Endothelial cell (in vitro differentiated cells): Measurements from ENCODE around the gene ROBO2. TPM values are rescaled to one million over a fixed set of nuclear protein-coding genes. Genes with fewer than 3 reads are reported as not detected.

ENCODE experiments used
- DNase-seq: peaks from one replicate; pipeline ENCODE4 v3.0.0; 2021; ENCODE audit warnings: low spot score
- H3K27ac Mint-ChIP-seq: one replicate; pipeline ENCODE4 v1.8.0; 2021; ENCODE audit warnings: mixed read lengths, inconsistent platforms; ENCODE audit not compliant: unreplicated experiment
- H3K27me3 Mint-ChIP-seq: one replicate; pipeline ENCODE4 v1.8.0; 2021; ENCODE audit warnings: mild to moderate bottlenecking, moderate library complexity, mixed read lengths, inconsistent platforms; ENCODE audit not compliant: unreplicated experiment
- H3K36me3 Mint-ChIP-seq: one replicate; pipeline ENCODE4 v1.8.0; 2021; ENCODE audit warnings: mild to moderate bottlenecking, low read depth, mixed read lengths, inconsistent platforms; ENCODE audit not compliant: unreplicated experiment
- H3K4me1 Mint-ChIP-seq: one replicate; pipeline ENCODE4 v1.8.0; 2021; ENCODE audit warnings: mild to moderate bottlenecking, mixed read lengths, inconsistent platforms; ENCODE audit not compliant: unreplicated experiment
- H3K4me3 Mint-ChIP-seq: one replicate; pipeline ENCODE4 v1.8.0; 2021; ENCODE audit warnings: mild to moderate bottlenecking, mixed read lengths, inconsistent platforms; ENCODE audit not compliant: unreplicated experiment
- H3K9me3 Mint-ChIP-seq: one replicate; pipeline ENCODE4 v1.8.0; 2021; ENCODE audit warnings: mixed read lengths, inconsistent platforms; ENCODE audit not compliant: unreplicated experiment
- CTCF ChIP-seq: fragments of 200-600 bp; sonication (generic); IDR thresholded peaks from one replicate; pipeline ENCODE4 v1.5.0; 2021; ENCODE audit warnings: antibody characterized with exemption; ENCODE audit not compliant: unreplicated experiment
- total RNA-seq: library from RNA; stranded (reverse); fragmentation: NEBNext Ultra II Directional; extraction: Animal tissue kit (Norgen Biotek cat#: 25700); gene quantifications from one replicate; pipeline ENCODE4 v1.2.1, GENCODE V29; 2021; ENCODE audit not compliant: unreplicated experiment

Gene ROBO2
- total RNA-seq, 1 donor from 2014 or later = 2.5 TPM

- Mint-ChIP-seq H3K36me3 (no peaks in the 10 kb centered on the region), H3K4me1 (peaks cover 4% of the 10 kb centered on the region), H3K27ac (no peak overlapping the region), H3K27me3 (no peaks in the 10 kb centered on the region), H3K4me3 (no peak overlapping the region), H3K9me3 (no peaks in the 10 kb centered on the region)
- DNase-seq = no peak
- TF ChIP-seq CTCF = no peak
Measured at GRCh38 chr3:77577264-77577663, 537.4 kb downstream of the ROBO2 start.

GRCh38 chr3:77586216-77586615 is 546.3 kb downstream of the ROBO2 start:
- TF ChIP-seq CTCF = no peak
- H3K4me1 Mint-ChIP-seq = no peaks in the 10 kb centered on the region
- no peaks in the 10 kb centered on the region for H3K27me3 Mint-ChIP-seq
- no peak overlapping the region for H3K27ac Mint-ChIP-seq
- H3K36me3 Mint-ChIP-seq = no peaks in the 10 kb centered on the region
- no peak for DNase-seq
- H3K4me3 Mint-ChIP-seq = no peak overlapping the region
- H3K9me3 Mint-ChIP-seq = no peaks in the 10 kb centered on the region

- H3K4me3 Mint-ChIP-seq = no peak overlapping the region
- DNase-seq = no peak
- no peaks in the 10 kb centered on the region for H3K36me3 Mint-ChIP-seq
- no peaks in the 10 kb centered on the region for H3K9me3 Mint-ChIP-seq
- no peaks in the 10 kb centered on the region for H3K27me3 Mint-ChIP-seq
- TF ChIP-seq CTCF = no peak
- H3K27ac Mint-ChIP-seq = no peak overlapping the region
- no peaks in the 10 kb centered on the region for H3K4me1 Mint-ChIP-seq
Measured at GRCh38 chr3:77588863-77589262, 549.0 kb downstream of the ROBO2 start.

- Mint-ChIP-seq H3K4me3 (no peak overlapping the region), H3K36me3 (no peaks in the 10 kb centered on the region), H3K27ac (no peak overlapping the region), H3K9me3 (no peaks in the 10 kb centered on the region), H3K27me3 (no peaks in the 10 kb centered on the region), H3K4me1 (no peaks in the 10 kb centered on the region)
- no peak for TF ChIP-seq CTCF
- no peak for DNase-seq
Measured at GRCh38 chr3:77590191-77590590, 550.3 kb downstream of the ROBO2 start.

GRCh38 chr3:77595371-77595870 is 555.5 kb downstream of the ROBO2 start:
- TF ChIP-seq CTCF = no peak
- H3K36me3 Mint-ChIP-seq = no peaks in the 10 kb centered on the region
- no peak for DNase-seq
- no peaks in the 10 kb centered on the region for H3K4me1 Mint-ChIP-seq
- no peak overlapping the region for H3K4me3 Mint-ChIP-seq
- no peaks in the 10 kb centered on the region for H3K27me3 Mint-ChIP-seq
- H3K27ac Mint-ChIP-seq = no peak overlapping the region
- H3K9me3 Mint-ChIP-seq = no peaks in the 10 kb centered on the region
